HG02678 (cell line): ENCODE data around the gene CEP350.

Experiments
- ATAC-seq: cut with Tn5 transposase; IDR thresholded peaks from one replicate; pipeline ENCODE4 v1.9.1; 2021; ENCODE audit warnings: mild to moderate bottlenecking, moderate library complexity; ENCODE audit not compliant: unreplicated experiment

The CEP350 gene

DNA sequence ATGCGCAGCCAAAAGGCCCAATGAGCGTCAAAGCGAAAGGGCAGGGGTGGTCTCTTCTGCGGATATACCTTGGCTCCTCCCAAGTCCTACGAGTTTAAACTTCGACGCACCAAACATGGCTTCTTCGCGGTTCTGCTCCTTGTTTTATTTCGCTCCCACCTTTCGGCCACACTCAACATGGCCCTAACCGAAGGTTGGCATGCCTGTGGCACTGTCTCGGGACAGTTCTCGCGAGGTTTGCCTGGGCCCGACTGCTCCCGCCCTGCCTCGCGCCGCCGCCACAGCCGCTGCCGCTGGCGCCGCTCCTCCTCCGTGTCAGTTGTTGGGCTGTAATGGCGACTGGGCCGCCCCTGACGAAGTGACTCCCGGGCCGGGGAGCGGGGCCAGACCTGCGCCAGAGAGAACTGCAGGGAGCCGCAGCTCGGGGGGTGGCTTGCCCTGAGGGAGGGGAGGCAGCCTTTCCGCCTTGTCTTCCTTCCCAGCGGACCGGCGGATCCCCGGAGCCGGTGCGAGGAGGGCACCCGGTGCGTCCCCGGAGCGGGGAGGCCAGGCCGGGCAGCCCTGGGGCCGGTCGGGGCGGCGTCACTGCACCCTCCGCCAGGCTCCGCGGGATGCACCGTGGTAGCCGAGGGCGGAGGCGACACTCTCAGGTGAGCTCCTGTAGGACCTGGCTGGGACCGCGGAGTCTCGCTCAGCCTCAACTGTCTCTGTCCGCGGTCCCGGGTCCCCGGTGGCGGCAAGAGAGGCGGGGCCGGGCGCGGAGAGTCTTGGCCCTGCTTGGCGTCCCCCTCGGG is at the start of gene CEP350:
Gene CEP350, plus strand, starts transcription at position 318 of the 794 bp plus-strand sequence. CDS start 31,372 bp downstream, outside the sequence.
- peak; percentile 89 for ATAC-seq

DNA sequence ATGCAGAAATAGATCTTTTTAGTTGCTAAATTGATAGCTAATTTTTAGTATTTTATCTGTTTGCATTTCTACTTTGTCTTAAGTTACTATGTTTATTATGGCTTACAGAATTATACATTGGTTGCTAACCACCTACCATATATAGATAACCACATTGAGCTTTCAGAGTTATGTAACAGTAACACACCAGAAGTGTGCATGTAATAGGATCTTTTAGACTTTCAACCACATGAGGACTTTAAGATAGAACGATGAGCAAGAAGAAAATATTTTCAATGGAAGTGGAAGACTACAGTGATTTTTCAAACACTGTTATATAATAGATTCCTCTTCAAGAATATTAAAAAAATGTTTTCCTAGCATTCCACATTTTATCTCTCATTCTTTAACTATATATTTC is 43.7 kb upstream of the CEP350 start:
- ATAC-seq: no peak

GRCh38 chr1:179911812-179912211 is 42.8 kb upstream of the CEP350 start:
- ATAC-seq: no peak

- ATAC-seq: no peak
Observed at GRCh38 chr1:179917601-179918429, 36.8 kb upstream of the CEP350 start.

DNA sequence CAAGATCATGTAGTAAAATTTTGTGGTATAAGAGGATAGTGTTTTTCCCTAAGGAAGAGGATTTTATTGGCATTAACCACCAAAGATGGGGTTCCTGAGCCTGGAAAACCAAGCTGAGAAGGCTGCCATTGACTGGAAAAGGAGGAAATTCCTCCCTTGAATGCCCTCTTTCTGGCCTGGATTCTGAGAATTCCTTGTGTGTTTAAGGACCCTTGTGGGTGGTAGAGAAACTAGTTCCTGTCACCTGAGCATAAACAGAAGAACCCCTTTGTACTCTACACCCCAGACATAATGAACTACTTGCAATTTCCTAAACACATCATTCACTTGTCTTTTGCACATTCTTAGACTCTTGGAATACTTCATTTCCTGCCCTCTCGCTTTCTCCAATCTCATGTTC is 33.1 kb upstream of the CEP350 start:
- no peak for ATAC-seq

- ATAC-seq: no peak
Observed at GRCh38 chr1:179921981-179922872, 32.4 kb upstream of the CEP350 start.

DNA sequence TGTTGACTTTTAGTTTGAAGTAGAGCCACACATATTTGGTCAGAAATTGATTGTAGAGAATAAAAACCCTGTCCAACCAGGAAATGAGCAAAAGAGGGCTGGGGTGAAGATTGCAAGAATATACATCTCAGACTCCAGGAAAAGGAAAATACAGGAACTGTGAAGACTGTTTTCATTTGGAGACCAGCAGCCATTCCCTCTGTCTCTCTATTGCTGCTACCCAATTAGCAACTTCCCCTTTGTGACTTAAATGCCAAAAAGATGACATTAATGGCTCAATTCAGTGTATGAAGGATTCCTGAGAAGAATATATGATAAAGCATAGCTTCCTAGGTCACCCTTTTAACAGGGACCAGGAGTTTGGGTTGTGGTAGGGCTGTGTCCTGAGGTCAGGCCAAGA is 31.6 kb upstream of the CEP350 start:
- ATAC-seq: no peak

DNA sequence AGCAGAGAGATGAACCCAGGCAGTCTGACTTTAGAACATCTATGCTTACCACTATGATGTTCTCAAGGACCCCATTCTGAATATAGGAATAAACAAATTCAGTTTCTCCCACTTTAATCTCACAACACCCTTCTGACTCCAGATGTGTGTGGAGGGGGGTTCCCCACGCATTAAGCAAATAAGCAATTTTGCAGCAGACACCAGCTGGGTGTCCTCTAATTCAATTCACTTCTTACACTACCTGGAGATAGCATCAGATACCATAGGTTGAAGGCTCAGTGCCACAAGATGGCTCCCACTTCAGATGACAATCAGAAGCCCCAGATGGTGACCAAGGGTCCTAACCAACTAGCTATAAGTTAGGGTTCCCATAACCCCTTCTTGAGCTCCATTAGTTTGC is 30.3 kb upstream of the CEP350 start:
- peak; percentile 71 for ATAC-seq

DNA sequence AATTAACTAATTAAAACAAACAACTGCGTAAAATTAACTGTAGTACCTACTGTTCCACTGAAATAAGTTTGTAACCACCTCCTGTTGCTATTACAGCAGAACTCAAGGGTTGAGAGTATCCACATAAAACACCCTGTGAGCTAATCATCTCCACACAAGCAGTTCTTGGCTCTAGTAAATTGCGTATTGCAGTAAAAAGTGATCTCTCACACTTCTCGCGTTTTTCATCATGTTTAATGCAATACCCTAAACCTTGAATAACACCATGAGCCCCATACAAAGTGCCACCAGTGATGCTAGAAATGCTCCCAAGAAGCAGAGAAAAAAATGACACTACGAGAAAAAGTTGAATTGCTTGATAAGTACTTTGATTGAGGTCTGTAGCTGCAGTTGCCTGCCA is 29.3 kb upstream of the CEP350 start:
- no peak for ATAC-seq

- ATAC-seq: no peak
Observed at GRCh38 chr1:179925922-179926849, 28.4 kb upstream of the CEP350 start.

GRCh38 chr1:179926850-179927205 is 27.8 kb upstream of the CEP350 start:
- ATAC-seq: no peak

DNA sequence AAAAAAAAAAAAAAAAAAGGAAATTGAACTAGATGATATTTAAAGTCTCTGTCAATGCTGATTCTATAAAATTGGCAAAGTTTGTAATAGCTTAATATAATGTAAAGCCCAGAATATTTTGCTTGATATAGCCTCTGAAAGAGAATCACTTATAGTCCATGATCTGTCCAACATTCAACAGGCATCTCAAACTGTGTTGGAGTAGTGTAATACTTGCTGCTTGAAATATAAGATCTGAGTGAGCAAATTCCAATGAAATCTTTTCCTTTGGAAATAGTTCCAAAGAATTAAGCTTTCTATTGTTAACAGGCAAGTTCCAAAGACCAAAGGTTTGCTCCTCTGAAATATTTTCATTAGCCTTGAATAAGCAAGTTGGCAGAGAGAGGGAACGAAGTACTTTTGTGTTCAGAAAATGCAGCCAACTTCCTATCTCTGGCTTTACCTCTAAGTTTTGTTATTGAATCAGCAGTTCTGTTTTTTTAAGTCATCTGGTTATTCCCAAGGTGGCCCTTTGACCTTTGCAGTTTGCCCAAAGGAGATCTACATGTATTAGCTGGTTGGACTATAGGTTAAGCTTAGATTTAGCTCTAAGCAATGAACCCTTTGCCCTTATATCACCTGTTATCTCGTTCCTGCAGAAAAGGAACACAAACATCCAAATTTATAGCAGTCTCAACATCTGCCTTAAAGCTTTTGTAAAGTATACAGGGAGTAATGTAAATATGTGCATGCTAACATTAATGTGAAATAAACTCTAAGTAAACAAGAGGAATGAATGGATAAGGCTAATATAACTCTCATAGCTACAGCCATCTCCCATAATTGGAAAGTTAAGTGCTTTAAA is 24.4 kb upstream of the CEP350 start:
- no peak for ATAC-seq

DNA sequence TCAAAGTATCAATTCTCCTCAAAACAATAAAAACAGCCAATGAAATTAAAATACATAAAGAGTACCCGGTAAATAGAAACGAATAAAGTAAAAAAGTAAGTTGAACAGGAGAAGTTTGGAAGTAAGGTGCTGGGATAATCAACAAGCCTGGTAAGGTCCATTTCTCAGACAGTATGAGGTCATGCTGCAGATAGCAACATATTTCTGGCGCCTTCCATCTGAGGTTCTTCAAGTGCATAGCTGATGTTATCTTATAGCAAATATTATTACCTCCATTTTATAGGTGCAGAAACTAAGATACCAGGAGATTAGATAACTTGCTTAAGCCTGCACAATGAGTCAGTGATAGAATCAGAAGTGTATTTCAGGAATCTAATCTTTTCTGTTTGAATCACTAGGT is 23.7 kb upstream of the CEP350 start:
- no peak for ATAC-seq

GRCh38 chr1:179933219-179933618 is 21.4 kb upstream of the CEP350 start:
- no peak for ATAC-seq

- ATAC-seq: peak; percentile 50
Observed at GRCh38 chr1:179935909-179936496, 18.6 kb upstream of the CEP350 start.

DNA sequence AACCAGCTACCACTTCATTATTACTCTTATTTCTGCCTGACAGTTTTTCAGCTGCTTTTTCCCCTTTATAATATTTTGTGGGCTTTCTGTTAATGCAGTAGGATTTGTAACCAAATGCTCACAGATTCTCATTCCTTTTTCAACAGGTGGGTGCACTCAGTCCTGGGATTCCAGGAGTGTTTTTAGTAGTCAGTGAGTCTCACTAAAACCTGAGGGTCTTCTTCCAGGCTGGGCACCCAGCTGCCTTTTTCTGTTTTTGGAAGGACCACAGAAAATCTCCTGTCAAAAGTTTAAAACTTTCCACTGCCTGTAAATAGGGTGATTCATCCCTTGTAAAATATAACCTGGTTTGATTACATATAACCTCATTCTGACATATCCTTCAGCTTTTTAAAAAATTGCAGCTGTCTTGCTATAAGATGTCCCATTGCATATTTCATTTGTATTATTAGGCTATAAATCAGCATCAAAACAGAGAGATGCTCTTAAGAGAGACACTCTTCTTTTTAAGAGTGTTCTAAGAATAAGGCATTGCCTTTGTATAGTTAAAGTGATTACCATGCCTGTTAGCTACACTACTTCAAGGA is 16.8 kb upstream of the CEP350 start:
- ATAC-seq: no peak

DNA sequence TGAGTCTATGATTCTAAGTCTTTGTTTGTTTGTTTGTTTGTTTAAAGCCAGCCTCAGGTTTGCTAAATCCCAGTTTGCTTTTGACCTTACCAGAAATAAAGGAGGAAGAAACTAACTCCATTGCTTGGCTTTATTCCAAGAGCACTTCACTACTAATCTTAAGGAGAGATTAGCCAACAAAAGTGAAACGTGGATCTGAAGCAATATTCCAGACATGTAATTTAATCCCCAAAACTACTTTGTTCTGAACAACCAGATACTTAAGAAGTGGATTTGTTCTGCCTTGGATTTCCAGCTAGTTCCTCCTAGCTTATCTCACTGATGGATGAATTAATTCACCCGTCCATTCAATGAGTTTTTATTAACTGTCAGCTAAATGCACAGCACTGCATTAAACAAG is 15.9 kb upstream of the CEP350 start:
- ATAC-seq: no peak

DNA sequence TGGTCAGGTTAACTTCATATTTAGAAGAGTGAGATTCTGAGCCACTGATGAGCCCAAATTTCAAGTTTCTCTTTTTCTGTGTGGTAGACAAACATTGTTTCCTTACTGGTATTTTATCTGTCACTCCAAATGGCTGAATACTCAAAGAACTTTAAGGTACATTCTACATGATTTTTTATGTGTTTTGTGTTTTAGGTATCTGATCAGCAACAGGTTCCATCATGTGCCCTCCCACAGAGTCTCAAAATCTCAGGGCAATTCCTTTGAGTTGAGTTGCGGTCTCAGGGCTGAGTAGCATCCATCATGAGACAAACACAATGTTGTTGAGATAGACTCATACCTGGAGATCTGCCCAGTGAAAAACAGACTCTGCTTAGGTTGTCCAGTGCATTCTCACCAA is 14.7 kb upstream of the CEP350 start:
- no peak for ATAC-seq
